HG03103 (cell line): ENCODE measurements around the gene DYNC2I2.
"Not testable (repeated sequence)": the region's sequence is repeated elsewhere in the genome, so short reads cannot be mapped to it uniquely, and the experiment has no call there.

Experiments used
- ATAC-seq: cut with Tn5 transposase; IDR thresholded peaks from one replicate; pipeline ENCODE4 v1.9.1; 2021; ENCODE audit warnings: low read depth; ENCODE audit not compliant: unreplicated experiment

Gene DYNC2I2

GRCh38 chr9:128687453-128687852, 30.8 kb upstream of the DYNC2I2 start:
- ATAC-seq: no peak

DNA sequence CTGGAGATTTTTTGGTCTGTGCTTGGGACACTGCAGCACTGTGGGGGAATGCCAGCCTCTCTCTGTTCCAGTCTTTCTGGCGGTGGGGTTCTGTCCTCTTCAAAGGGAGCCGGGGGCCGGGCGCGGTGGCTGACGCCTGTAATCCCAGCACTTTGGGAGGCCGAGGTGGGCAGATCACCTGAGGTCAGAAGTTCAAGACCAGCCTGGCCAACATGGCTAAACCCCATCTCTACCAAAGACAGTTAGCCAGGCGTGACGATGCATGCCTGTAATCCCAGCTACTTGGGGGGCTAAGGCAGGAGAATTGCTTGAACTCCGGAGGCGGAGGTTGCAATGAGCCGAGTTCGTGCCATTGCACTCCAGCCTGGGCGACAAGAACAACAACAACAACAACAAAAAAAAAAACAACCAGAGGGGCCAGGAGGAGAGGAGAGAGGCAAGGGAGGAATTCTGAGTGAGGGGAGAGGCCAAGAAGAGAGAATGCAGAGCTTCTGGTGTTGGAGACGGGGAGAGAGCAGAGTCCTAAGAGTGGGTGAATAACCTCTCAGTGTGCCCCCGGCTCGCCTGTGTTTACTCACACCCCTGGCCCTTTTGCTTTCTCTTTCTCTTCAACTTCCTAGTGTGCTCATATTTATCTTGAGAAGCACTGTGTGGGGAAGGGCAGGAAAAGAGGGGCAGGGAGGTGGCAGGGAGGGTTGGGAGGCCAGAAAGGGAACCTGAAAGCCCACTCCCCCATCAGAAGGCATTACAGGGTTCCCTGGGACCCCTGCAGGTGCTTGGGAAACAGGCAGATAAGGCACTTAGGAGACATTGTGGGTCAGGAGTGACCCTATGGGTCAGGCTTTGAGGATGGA, 29.2 kb upstream of the DYNC2I2 start:
- ATAC-seq: no peak

DNA sequence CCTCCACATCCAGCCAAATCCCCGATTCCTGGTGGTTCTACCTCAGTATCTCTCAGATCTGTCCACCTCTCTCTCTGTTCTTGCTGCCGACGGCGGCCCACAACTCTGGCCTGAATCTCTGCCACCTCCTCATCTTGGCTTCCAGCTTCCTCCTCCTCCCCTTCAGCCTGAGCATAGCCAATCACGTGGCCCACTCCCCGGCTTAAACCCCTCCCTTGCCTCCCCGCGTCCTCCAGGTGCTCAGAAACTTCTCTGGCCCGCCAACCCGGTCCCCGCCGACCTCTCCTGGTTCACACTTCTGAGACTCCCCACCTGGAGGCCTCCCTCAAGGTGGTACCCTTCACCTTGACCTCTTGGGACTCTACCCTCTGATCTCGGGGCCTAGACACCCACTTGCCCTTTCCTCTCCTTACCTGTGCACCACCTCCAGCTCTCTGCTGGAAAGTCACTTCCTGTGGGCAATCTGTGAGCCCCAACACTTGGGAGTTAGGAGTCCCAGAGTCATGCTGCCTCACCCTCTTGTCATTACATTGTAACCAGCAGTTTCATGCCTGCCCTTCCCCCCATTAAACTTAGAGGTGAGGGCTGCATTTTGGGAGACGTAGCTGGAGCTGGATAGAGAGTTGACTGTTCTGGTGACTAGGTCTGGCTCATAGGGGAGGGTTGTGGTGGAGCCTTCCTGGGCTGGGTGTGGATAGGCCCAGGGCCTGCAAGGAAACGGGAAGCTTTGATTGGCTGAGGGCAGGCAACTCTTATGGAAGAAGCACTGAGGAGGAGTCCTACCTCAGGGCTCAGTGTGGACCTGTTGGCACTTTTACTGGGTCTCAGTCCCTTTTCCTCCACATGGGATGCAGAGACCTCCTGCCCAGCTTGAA, 27.9 kb upstream of the DYNC2I2 start:
- ATAC-seq: peak; percentile 32

GRCh38 chr9:128684065-128684324, 27.3 kb upstream of the DYNC2I2 start:
- no peak for ATAC-seq

GRCh38 chr9:128683340-128684064, 26.9 kb upstream of the DYNC2I2 start:
- ATAC-seq: no peak

- no peak for ATAC-seq
These were observed 21.1 kb upstream of the DYNC2I2 start for GRCh38 chr9:128677794-128678193.

DNA sequence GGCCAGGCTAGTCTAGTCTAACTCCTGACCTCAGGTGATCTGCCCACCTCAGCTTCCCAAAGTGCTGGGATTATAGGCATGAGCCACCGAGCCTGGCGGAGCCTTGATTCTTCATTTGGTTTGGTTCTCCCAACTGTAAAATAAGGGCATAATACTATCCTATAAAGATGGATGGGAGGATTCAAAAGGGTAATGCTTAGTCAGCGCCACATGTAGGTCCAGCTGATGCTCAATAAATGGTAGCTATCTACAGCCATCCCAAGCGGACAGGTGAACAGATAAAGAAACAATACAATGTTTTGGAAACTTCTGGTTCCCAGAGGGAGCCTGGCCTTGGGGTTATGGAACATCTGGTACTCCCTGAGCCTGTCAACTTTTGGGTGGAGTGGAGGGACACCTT, 18.7 kb upstream of the DYNC2I2 start:
- ATAC-seq: no peak

GRCh38 chr9:128669786-128670185, 13.1 kb upstream of the DYNC2I2 start:
- no peak for ATAC-seq

GRCh38 chr9:128666481-128666941, 9.9 kb upstream of the DYNC2I2 start:
- not testable (repeated sequence) for ATAC-seq

DNA sequence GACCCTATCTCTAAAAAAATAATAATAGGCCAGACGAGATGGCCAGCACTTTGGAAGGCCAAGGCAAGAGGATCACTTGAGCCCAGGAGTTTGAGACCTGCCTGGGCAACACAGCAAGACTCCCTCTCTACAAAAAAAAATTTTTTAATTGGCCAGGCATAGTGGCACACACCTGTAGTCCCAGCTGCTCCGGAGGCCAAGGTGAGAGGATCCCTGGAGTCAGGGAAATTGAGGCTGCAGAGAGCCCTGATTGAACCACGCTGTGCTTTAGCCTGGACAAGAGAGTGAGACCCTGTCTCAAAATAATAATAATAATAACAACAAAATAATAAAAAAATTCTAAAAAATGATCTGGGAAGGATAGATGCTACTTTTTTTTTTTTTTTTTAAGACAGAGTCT, 1.1 kb upstream of the DYNC2I2 start:
- ATAC-seq: no peak

- ATAC-seq: no peak
These were observed 677 bp upstream of the DYNC2I2 start for GRCh38 chr9:128657344-128657704.

DNA sequence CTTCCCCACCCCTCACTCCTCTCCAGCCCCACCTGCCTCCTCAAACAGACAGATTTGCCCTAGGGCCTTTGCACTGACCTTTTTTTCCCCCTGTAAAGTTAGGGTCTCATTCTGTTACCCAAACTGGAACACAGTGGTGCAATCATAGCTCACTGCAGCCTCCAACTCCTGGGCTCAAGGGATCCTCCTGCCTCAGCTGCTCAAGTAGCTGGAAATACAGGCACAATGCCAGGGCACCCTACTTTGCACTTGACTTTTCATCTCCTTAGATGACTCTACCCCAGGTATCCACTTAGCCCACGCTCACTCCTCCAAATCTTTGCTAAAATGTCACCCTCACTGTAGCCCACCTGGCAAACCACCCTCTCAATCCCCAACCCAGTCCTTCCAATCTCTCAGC, 2.2 kb downstream of the DYNC2I2 start:
- ATAC-seq: no peak

DNA sequence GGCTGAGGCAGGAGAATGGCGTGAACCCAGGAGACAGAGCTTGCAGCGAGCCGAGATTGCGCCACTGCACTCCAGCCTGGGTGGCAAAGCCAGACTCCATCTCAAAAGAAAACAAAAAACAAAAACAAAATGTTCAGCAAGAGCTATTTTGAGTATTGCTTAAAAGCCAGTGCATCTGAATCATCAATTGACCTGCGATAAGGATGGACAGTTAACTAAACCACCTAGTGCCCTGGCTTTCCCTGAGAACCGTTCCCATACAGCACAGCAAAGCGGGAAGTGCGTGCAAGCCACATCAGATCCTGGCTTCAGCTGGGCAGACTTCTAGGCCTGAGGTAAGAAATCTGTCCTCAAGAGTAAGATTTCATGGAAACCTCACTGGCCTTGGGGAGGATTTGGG, 2.7 kb downstream of the DYNC2I2 start:
- no peak for ATAC-seq

DNA sequence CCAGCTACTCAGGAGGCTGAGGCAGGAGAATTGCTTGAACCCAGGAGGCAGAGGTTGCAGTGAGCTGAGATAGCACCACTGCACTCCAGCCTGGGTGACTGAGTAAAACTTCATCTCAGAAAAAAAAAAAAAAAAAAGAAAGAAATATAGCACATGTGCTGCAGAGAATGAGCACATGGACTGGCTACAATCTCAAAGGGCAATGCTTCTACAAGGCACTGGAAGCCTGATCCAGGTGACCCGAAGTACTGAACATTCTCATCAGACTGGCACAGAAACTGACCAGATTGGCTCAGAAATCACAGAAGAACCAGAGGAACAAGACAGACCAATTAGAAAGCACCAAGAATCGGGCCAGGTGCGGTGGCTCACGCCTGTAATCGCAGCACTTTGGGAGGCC, 4.8 kb downstream of the DYNC2I2 start:
- no peak for ATAC-seq

GRCh38 chr9:128648206-128648605, 8.4 kb downstream of the DYNC2I2 start:
- ATAC-seq: not testable (repeated sequence)

DNA sequence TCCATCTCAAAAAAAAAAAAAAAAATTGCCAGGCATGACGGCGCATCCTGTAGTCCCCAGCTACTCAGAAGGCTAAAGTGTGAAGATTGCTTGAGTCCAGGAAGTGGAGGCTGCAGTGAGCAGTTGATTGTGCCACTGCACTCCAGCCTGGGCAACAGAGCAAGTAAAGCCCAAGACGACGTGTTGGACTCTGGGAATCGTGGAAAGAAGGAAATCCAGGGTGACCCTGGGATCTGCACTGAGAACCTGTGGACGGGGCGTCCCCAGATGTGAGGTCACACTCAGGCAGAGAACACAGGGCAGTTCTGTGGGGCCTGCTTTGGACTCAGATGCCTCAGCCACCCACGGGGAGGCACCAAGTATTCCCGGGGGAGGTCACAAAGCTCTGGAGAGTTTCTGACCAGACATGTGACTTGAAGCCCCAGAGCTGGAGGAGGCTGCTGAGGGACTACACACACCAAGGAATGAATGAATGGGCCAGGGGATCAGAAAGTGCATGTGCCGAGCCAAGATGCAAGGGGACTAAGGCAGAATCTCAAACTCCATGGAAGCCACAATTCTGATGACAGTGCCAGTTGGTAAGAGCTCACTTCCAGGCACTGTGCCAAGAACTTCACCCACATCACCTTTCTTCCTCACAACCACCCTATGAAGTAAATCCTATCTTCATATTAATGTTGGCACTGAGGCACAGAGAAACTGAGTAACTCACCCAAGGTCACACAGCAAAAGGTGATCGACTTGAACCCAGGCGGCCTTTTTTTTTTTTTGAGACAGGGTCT, 12.9 kb downstream of the DYNC2I2 start:
- peak; percentile 67 for ATAC-seq

- no peak for ATAC-seq
These were observed 13.9 kb downstream of the DYNC2I2 start for GRCh38 chr9:128642675-128643245.

- ATAC-seq: no peak
These were observed 16.0 kb downstream of the DYNC2I2 start for GRCh38 chr9:128640603-128641002.

DNA sequence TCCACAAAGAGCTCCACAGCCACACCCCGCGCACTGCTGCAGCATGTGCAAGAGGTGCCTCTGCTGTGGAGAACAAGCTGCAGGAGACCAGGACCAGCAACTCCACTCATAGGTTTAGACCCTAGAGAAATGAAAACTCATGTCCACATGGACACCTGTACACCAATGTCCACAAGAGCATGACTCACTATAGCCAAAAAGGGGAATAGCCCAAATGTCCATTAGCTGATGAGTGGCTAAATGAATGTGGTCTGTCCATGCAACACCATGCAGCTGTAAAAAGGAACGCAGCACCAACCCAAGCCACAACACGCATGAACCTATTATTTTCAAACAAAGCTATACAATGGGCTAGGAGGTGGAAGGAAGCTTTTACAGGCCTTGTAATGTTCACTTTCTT, 18.1 kb downstream of the DYNC2I2 start:
- ATAC-seq: no peak

DNA sequence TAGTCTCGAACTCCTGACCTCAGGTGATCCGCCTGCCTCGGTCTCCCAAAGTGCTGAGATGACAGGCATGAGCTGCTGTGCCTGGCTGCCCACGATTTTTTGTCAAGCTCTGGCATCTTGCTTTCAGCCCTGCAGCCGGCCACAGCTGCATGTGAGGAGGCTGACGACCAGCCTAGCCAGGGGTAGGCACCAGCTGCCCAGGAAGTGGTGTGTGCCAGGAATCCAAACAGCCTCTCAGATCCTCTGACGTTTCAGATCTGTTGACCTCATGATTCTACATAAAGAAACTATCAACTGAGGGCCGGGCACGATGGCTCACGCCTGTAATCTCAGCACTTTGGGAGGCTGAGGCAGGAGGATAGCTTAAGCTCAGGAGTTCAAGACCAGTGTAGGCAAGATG, 19.0 kb downstream of the DYNC2I2 start:
- no peak for ATAC-seq
